Measurements from ENCODE around the gene PARP9.

Gene PARP9

DNA sequence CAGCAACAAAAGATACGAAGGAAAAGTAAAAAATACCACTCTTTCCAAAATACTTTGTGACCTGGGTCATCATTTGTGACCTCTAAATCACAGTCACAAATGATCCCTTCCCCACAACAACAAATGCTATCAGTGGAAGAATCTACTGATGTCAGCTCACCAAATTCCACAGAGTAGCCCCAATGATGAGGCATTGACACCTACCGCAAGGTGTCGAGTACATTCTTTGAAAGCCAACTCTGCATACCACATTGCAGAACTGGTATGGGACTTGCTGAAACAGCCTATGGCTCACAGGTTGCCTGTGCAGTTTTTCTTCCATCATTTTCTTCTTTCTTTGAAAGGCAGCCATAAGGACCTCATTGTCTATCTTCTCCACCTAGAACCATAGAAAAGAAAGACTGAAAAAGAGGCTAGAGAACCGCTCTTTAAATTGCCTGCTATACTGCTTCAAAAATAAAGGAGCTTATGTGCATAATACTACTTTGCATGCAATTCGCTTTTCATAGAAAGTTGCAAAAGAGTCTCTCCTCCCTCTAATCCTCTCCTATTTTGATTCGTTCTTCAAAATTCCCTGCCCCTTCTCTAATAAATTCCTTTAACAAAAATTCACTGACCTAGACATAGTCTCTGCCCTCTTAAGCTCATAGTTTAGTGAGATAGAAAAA lies 28.0 kb downstream of the PARP9 start:
- ChIA-PET CTCF (no interaction called here), POLR2A (interaction anchor here (0.8 kb wide), 1 partner anchor 153 kb away, joined by 3 read pairs; the partner anchor contains the start of gene MIX23)
- DNase-seq (ENCODE audit: extremely low spot score) = no peak
- no peak for TF ChIP-seq CTBP1 (IDR thresholded peaks at IDR 0.05; ENCODE audit: borderline replicate concordance)
- TF ChIP-seq FOXK2 (IDR thresholded peaks at IDR 0.05) = no peak
- no peak for TF ChIP-seq LEF1 (IDR thresholded peaks at IDR 0.05; ENCODE audit: borderline replicate concordance)
- TF ChIP-seq ZNF384 (IDR thresholded peaks at IDR 0.05) = no peak
- TF ChIP-seq, protein P1, sequence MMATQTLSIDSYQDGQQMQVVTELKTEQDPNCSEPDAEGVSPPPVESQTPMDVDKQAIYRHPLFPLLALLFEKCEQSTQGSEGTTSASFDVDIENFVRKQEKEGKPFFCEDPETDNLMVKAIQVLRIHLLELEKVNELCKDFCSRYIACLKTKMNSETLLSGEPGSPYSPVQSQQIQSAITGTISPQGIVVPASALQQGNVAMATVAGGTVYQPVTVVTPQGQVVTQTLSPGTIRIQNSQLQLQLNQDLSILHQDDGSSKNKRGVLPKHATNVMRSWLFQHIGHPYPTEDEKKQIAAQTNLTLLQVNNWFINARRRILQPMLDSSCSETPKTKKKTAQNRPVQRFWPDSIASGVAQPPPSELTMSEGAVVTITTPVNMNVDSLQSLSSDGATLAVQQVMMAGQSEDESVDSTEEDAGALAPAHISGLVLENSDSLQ (IDR thresholded peaks at IDR 0.05) = no peak
- TF ChIP-seq HDGF (IDR thresholded peaks at IDR 0.05; ENCODE audit: borderline replicate concordance) = no peak
- no peak for TF ChIP-seq FOXM1 (IDR thresholded peaks at IDR 0.05; ENCODE audit: borderline replicate concordance)
- TF ChIP-seq SP1 (IDR thresholded peaks at IDR 0.05) = no peak

DNA sequence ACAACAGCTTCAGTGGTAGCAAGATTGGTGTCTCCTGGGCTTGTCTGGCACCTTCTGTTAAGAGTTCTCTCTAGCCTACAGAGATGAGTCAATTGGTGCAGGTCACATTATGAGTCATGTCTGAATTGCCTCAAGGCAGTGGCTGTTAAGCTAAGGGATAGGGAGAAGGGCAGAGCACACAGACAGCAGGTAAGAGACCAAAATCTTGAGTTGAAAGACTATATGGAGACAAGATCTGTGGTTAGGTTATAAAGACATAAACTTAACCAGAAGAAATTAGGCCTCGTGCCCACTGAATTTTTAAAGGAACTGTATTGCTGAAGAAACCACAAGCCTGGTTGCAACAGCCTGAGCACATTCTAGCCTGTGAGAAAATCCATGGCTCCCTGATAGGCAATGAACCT lies 30.2 kb downstream of the PARP9 start:
- POLR2A ChIA-PET = no interaction called here
- TF ChIP-seq, protein P1 (IDR thresholded peaks at IDR 0.05) = no peak
- TF ChIP-seq HDGF (IDR thresholded peaks at IDR 0.05; ENCODE audit: borderline replicate concordance) = no peak
- no peak for TF ChIP-seq TARDBP (IDR thresholded peaks at IDR 0.05)
- TF ChIP-seq NFRKB (IDR thresholded peaks at IDR 0.05) = no peak
- no peak for TF ChIP-seq ZNF384 (IDR thresholded peaks at IDR 0.05)
- no peak for TF ChIP-seq BHLHE40 (IDR thresholded peaks at IDR 0.05; ENCODE audit: borderline replicate concordance)
- TF ChIP-seq ELF4 (IDR thresholded peaks at IDR 0.05) = no peak
- TF ChIP-seq CTBP1 (IDR thresholded peaks at IDR 0.05; ENCODE audit: borderline replicate concordance) = no peak
- no peak for TF ChIP-seq SUZ12 (IDR thresholded peaks at IDR 0.05)
- TF ChIP-seq ARNT (IDR thresholded peaks at IDR 0.05) = no peak
- TF ChIP-seq FOXA1 (IDR thresholded peaks at IDR 0.05) = no peak
- TF ChIP-seq LEF1 (IDR thresholded peaks at IDR 0.05; ENCODE audit: borderline replicate concordance) = no peak
- no peak for TF ChIP-seq FOXK2 (IDR thresholded peaks at IDR 0.05)
- no peak for TF ChIP-seq L3MBTL2 (conservative IDR thresholded peaks at IDR 0.05)
- no peak for DNase-seq (ENCODE audit: extremely low spot score)
- CTCF ChIA-PET = no interaction called here

DNA sequence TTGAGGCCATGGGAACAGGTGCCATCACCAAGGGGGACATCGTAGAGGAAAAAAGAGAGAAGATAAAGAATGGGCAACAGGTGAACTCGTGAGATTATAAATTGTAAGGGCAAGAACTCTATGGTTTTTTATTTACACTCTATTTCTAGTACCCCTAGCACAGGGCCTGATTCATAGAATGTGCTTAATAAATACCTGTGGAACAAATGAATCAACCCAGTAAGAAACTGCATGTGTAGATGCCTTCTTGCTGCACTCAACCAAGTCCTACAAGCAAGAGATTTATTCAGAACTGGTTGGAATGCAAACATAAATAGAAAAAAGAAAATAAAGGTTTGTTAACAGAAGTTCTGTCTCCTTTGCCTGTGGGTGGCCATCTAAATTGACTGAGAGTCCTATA lies 30.6 kb downstream of the PARP9 start:
- CTCF ChIA-PET = no interaction called here
- no peak for DNase-seq (ENCODE audit: extremely low spot score)
- TF ChIP-seq ARNT (IDR thresholded peaks at IDR 0.05) = no peak
- TF ChIP-seq L3MBTL2 (conservative IDR thresholded peaks at IDR 0.05) = no peak
- no peak for TF ChIP-seq FOXA1 (IDR thresholded peaks at IDR 0.05)
- TF ChIP-seq CTBP1 (IDR thresholded peaks at IDR 0.05; ENCODE audit: borderline replicate concordance) = no peak
- no peak for TF ChIP-seq SP1 (IDR thresholded peaks at IDR 0.05)
- TF ChIP-seq, protein P1 (IDR thresholded peaks at IDR 0.05) = no peak
- TF ChIP-seq ELF4 (IDR thresholded peaks at IDR 0.05) = no peak
- TF ChIP-seq BHLHE40 (IDR thresholded peaks at IDR 0.05; ENCODE audit: borderline replicate concordance) = no peak
- POLR2A ChIA-PET = no interaction called here

DNA sequence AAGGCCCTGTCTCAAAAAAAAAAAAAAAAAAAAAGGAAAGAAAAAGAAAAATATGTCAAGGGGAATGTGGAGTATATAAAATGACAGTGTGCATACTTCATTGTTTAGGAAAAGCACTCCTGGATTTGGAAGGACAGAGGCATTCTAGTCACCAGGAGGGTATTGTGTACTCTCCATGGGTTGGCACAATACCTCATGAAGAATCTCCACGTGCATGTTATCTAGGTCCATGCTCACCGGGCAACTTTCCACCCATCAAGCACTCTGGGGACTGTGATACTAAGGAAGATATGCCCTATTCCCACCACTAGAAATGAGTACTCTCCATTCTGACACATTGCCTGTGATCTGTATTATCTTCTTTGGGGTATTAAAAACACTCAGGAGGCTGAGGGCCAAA lies 33.9 kb downstream of the PARP9 start:
- DNase-seq (ENCODE audit: extremely low spot score) = no peak
- ChIA-PET POLR2A (no interaction called here), CTCF (no interaction called here)
- TF ChIP-seq HDGF (IDR thresholded peaks at IDR 0.05; ENCODE audit: borderline replicate concordance) (no peak), ELF4 (IDR thresholded peaks at IDR 0.05) (no peak)

DNA sequence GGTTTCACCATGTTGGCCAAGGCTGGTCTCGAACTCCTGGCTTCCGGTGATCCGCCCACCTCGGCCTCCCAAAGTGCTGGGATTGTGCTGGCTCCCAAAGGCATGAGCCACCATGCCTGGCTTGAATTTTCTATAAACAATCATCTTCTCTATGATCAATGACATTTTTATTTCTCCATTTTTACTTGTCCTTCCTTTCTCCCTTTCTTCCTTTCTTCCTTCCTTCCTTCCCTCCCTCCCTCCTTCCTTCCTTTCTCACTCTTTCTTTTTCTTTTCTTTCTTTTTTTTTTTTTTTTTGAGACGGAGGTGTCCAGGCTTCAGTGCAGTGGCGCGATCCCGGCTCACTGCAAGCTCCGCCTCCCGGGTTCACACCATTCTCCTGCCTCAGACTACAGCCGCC lies 40.8 kb downstream of the PARP9 start:
- TF ChIP-seq LEF1 (IDR thresholded peaks at IDR 0.05; ENCODE audit: borderline replicate concordance) (no peak), NFRKB (IDR thresholded peaks at IDR 0.05) (no peak), L3MBTL2 (conservative IDR thresholded peaks at IDR 0.05) (no peak), BHLHE40 (IDR thresholded peaks at IDR 0.05; ENCODE audit: borderline replicate concordance) (no peak), HDGF (IDR thresholded peaks at IDR 0.05; ENCODE audit: borderline replicate concordance) (no peak), ARNT (IDR thresholded peaks at IDR 0.05) (no peak), FOXA1 (IDR thresholded peaks at IDR 0.05) (no peak), FOXM1 (IDR thresholded peaks at IDR 0.05; ENCODE audit: borderline replicate concordance) (no peak), ZNF384 (IDR thresholded peaks at IDR 0.05) (no peak), FOXK2 (IDR thresholded peaks at IDR 0.05) (no peak), TARDBP (IDR thresholded peaks at IDR 0.05) (no peak), SP1 (IDR thresholded peaks at IDR 0.05) (no peak), ELF4 (IDR thresholded peaks at IDR 0.05) (no peak), SUZ12 (IDR thresholded peaks at IDR 0.05) (no peak), CTBP1 (IDR thresholded peaks at IDR 0.05; ENCODE audit: borderline replicate concordance) (no peak)
- TF ChIP-seq, protein P1 (IDR thresholded peaks at IDR 0.05) = no peak
- ChIA-PET CTCF (no interaction called here), POLR2A (no interaction called here)

DNA sequence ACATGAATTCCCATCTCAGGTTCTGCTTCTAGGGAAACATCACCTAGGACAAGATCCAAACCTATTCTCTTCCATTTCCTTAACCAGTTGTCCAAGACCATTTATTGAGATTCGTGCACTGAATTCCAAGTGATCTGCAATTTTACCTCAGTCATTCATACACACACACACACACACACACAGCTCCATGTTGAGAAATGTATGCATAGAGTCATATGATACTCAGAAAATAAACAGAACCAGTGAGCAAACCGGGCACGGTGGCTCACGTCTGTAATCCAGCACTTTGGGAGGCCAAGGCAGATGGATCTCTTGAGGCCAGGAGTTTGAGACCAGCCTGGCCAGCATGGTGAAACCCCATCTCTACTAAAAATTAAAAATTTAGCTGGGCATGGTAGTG lies 43.2 kb downstream of the PARP9 start:
- ChIA-PET CTCF (no interaction called here), POLR2A (no interaction called here)
- TF ChIP-seq ARNT (IDR thresholded peaks at IDR 0.05) = no peak
- no peak for TF ChIP-seq L3MBTL2 (conservative IDR thresholded peaks at IDR 0.05)
- no peak for TF ChIP-seq CTBP1 (IDR thresholded peaks at IDR 0.05; ENCODE audit: borderline replicate concordance)
- TF ChIP-seq BHLHE40 (IDR thresholded peaks at IDR 0.05; ENCODE audit: borderline replicate concordance) = no peak
- no peak for TF ChIP-seq HDGF (IDR thresholded peaks at IDR 0.05; ENCODE audit: borderline replicate concordance)
- no peak for TF ChIP-seq LEF1 (IDR thresholded peaks at IDR 0.05; ENCODE audit: borderline replicate concordance)
- no peak for TF ChIP-seq NFRKB (IDR thresholded peaks at IDR 0.05)
- TF ChIP-seq TARDBP (IDR thresholded peaks at IDR 0.05) = no peak
- TF ChIP-seq FOXM1 (IDR thresholded peaks at IDR 0.05; ENCODE audit: borderline replicate concordance) = no peak
- TF ChIP-seq FOXK2 (IDR thresholded peaks at IDR 0.05) = no peak
- TF ChIP-seq SP1 (IDR thresholded peaks at IDR 0.05) = no peak
- no peak for TF ChIP-seq ELF4 (IDR thresholded peaks at IDR 0.05)
- no peak for TF ChIP-seq FOXA1 (IDR thresholded peaks at IDR 0.05)
- TF ChIP-seq, protein P1 (IDR thresholded peaks at IDR 0.05) = no peak
- TF ChIP-seq SUZ12 (IDR thresholded peaks at IDR 0.05) = no peak
- TF ChIP-seq ZNF384 (IDR thresholded peaks at IDR 0.05) = no peak
- DNase-seq (ENCODE audit: extremely low spot score) = no peak

More for the DNA sequence above, 40.8 kb downstream of the PARP9 start:
- no peak for DNase-seq (ENCODE audit: extremely low spot score)

Data from HEK293T (cell line).